Measurements from ENCODE around the gene MMADHC. TPM values are rescaled to one million over a fixed set of nuclear protein-coding genes. Genes with fewer than 3 reads are reported as not detected.

Gene MMADHC
- total RNA-seq, result 100 to 1,000 TPM in 1 of 2 donors, 10 to 100 TPM in 1; 83.9 to 100 TPM
- long read RNA-seq, transcript MMADHC-203 (7 exons, 1,726 nt), result minor isoform, 8 of 89 reads
- long read RNA-seq, transcript MMADHC-201 (8 exons, 1,436 nt), result major isoform, 79 of 89 reads
- long read RNA-seq, partial matches to known transcripts, result 0 of 89 reads
- long read RNA-seq, other reads (novel, unspliced or antisense), result 2 of 89 reads

DNA sequence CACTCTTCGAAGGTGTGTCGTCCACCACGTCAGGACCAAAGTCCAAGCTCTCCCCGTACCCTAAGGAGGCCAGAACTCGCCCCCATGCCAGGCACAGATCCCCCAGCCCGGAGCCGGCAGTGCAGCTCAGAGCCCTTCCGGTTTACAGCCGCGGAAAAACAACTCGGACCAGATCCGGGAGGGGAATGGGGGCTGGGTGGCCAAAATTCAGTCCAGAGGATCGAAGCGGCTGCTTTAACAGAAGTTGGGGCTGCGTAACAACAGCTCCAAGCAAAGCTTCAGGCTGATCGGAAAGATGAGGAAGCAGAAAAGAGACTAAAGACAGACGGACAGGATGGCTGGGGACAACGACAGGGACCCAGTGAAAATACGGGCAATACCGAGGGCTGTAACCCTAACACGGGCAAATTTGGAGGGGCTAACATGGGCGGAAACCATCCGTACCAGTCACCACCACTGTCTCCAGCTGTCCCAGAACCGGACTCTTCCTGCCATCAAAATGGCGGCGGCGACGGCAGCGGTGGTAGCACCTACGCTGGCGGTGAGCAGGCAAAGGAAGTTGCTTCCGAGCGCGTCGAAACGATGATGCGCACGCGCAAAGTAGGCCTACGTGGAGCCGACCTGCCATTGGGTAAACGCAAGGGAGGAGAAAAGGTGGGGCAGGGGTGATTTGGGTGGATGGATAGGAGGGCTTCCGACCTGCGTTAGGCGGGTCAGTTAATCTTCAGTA lies at the start of gene MMADHC:
MMADHC (minus strand) TSS at position 556 of the 730 bp plus-strand sequence. CDS start 678 bp downstream, outside the sequence.
- intact Hi-C loops (cut with DNase I), result no loop called here
- DNase-seq (peak; percentile 97), ATAC-seq (peak; percentile 99)

DNA sequence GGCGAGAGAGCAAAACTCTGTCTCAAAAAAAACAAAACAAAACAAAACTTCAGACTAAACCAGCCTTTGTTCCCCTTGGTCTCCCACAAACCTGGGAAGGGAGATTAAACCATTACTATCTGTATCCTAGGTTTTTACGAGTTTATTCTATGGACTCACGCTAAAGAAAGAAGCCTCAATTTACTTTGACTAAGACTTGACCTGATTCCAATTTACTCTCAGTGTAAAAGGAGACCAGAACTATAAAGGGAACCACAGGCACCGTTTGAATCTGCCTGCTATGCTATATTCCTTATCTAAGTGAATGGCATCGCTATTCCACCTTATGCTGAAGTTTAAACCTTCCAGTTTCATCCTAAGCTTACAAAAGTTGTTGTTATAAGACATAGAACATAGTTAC lies 46.5 kb upstream of the MMADHC start:
- intact Hi-C loops (cut with DNase I), result no loop called here
- ATAC-seq (no peak), DNase-seq (no peak)

DNA sequence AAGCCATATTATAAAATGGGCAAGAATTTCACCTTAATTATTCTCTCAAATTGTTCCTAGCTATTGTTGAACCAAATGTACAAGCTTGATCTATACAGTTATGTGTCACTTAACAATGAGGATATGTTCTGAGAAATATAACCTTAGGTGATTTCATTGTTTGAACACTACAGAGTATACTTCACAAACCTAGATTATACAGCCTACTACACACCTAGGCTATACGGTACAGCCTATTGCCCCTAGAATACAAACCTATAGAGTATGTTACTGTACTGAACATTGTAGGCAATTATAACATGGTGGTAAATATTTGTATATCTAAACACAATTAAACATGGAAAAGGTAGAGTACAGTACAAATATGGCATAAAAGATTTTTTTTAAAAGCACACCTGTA lies 42.9 kb upstream of the MMADHC start:
- ATAC-seq (no peak), DNase-seq (no peak)
- intact Hi-C loops (cut with DNase I), result no loop called here

DNA sequence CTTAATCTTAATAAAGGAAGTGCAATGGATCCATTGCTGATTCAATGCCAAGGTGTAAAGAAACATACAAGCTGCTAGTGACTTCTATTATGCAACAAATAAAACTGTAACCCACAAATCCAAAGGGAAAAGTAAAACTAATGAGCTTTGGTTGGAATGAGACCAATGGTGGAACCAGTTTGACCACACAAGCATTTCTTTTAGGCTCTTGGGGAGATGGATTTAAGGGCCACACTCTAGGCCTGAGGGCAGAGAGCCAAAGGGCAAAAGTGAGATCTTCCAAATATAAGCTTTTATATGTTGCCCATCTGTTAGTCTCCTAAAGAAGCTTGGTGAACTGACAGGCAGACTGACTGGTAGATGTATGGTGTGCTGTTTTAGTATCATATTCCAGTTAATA lies 41.5 kb upstream of the MMADHC start:
- ATAC-seq, result no peak
- DNase-seq, result no peak
- intact Hi-C loops (cut with DNase I), result no loop called here

DNA sequence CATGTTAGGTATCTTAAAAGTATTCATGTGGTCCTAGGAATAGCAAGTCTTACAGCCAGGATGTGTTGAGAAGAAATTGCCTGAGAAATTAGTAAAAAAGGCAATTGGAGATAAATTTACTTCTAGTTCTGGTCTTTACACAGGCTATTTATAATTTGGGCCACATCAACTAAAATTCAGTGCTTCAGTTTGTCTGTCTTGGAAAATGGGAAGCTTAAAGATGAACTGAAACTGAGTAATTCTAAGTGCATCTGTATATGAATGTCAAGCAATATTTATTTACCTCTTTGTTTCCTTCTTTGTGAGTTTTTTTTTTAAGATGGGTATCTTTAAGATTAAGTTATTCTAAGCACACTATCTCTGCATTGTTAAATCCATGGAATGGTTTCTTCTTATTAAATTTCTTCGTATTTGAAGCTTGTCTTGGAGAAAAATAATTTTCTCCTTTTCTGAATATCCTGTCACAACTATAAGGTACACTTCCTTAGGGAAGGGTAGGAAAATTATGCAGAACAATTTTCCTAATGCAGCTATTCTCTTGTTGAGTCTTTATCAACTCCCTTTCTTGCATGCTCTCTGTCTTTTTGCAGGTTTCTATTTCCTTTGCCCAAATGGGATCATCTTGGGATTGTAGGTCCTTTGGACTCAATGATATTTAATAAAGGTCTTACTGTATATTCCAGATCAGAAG lies 39.7 kb upstream of the MMADHC start:
- intact Hi-C loops (cut with DNase I), result no loop called here
- ATAC-seq (no peak), DNase-seq (no peak)

DNA sequence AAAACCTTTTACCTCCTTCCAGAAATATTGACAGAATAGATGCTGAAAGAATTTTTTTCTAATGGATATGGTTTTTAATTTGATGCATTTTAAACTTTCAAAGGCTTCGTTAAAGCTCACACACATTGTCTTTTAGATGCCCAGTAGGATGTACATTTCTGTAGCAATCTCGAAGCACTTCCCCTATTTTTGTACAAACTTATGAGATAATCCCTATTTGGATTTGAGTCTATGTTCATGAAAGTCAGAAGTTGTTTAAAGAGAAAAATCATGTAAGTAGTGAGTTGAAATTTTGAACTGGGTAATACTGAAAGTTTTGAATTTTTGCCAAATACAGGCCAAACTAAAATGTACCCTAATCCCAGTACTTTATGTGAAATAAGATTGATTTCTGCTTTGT lies 38.1 kb upstream of the MMADHC start:
- DNase-seq (no peak), ATAC-seq (no peak)
- intact Hi-C loops (cut with DNase I), result no loop called here

DNA sequence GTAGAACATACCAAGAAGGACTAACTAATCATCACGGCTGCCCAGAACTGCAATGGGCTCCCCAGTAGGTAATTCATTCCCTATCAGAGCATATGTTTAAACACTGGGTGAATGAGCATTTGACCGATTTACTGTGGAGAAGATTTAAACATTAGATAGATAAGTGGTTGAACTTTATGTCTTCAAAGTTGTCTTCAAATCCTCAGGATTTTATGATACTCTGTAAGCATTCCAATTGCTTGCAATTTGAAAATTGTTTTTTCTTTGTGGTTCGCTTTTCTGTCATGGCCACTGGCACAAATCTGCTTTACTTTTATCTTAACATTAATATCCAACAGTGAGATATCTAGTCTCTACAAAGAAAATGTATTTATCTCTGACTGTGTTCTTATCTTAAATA lies 37.7 kb upstream of the MMADHC start:
- ATAC-seq (no peak), DNase-seq (no peak)
- intact Hi-C loops (cut with DNase I), result no loop called here

DNA sequence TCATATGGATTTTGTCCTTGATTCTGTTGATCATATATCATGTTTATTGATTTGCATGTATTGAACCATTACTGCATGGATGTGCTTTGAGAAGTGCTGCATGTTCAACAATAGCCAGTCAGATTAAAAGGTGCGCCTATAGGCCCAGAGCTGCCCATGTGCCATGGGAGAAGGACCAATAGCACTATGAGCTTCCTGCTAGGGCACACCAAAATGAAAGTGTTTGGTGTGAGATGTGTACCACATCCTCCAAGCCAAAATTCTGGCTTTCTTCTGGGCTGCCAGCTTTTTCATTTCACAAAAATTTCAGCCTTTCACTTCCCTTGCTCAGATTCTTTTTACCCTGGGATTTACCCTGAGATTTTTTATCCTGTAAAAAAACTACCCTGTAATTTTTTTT lies 34.8 kb upstream of the MMADHC start:
- intact Hi-C loops (cut with DNase I), result no loop called here
- DNase-seq (no peak), ATAC-seq (no peak)

DNA sequence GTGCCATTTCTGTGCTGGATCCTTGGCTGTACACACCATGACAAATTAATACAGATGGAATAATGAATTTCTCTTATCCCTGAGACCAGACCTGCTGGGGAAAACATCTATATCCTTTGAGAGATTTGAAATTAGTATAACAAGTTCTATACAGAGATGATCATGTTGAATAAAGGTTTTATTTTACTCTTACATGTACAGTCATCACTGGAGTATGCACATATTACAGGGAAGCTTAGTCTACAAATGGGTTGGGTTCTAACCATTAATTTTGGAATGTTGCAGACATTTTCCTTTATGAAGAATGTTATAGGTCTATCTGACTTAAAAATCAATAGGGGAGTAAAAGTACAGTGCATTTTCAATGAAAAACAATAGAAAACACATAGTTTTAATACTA lies 29.9 kb upstream of the MMADHC start:
- intact Hi-C loops (cut with DNase I), result no loop called here
- DNase-seq, result no peak
- ATAC-seq, result no peak

DNA sequence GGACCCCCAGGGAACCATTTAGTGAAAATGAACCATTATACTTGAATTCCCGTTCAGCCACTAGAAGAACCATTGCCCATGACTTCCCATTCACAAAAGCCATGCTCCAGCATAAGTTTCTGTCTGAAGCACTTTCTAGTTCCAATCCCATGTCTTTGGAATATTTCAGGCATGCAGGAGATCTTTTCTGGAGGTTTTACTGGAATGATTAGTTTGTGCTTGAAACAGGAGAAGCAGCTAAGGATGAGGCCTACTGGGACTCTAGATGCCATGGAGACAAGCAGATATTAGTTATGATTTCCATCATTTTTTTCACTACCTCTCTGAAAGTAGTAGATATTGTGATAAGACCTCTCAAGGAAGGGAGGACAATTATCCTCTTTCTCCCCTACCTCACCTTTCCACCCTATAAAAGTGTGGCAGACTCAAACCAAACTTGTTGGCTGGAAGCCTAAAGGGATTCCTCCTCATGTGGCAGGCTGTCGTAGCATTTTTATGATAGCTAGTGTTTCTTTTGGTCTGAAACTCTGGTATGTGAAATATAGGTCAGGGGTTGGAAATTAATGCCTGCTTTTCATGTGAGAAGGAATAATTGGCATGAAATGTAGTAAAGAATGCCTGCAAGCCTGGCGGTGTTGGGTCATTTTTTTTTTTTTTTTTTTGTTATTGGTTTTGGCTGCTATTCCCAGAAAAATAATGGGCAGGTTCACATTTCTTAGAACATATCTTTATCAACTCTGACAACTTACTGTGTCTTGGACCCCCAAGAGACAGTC lies 29.3 kb upstream of the MMADHC start:
- intact Hi-C loops (cut with DNase I), result no loop called here
- DNase-seq, result no peak
- no peak for ATAC-seq

DNA sequence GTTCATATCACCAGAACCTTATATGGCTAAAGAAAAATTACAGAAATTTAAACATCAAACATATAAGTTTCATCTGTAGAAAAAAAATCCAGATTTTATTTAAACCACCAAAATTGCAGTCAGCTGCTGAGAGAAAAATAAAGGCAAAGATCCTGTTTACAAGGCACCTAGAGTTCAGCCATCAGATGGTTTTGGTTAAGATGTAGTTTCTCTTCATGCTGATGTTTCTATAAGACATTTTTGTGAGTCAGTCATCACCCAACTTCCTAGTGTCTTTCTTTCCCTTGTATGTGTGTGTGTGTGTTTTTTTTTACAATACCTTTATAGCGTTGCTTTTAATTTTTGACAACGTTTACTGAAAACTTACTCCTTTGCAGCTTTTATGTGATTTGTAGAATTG lies 26.1 kb upstream of the MMADHC start:
- DNase-seq (no peak), ATAC-seq (no peak)
- intact Hi-C loops (cut with DNase I), result no loop called here

DNA sequence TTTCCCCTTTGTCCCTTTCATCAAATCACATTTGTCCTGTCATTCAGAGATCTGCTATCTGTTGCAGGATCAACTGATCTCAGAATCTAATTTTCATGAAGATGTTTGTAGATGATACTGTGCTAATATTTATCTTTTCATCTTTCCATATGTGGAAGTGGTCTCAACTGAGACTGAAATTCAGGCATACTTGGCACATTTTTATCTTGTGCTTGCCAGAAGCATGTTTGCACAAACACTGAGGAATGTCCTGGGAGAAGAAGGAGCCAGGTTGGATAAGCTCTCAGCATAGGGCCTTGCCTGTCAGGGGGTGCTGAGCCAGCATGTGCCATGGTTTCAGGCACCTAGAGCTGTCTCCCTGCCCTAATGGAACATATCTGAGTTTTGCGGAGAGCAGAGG lies 24.5 kb upstream of the MMADHC start:
- DNase-seq (no peak), ATAC-seq (peak in 1 of 2 donors; percentile 21)
- intact Hi-C loops (cut with DNase I), result no loop called here

DNA sequence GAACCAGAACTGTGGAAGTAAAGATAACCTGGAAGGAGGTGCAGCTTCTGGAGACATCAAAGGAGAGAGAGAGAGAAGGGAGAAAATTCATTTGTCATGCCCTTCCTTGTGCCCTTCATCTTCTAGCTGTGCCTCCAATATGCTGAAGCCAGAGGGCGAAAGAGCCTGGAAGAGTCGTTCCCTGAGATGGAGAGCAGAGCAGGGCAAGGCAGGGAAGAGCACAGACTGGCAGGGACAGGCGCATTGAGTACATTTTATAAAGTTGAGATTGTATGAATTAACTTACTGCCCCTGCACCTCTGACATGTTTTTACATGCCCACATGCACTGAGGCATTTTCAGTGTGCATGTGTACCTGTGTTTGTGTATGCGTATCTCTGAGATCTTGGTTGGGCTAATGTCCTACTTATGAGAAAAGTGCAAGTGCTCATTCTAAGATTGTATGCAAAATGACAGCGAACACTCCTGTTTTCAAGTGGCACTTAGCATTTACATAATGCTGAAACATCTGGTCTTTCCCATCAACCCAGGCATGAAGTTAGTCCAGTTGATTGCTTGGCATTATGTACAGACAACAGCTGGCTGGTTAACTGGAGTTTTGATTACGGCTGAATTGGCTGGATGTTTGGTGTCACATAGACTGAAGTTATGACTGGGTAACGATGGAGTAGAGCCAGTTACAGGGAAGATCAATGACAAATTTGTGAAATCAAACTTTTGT lies 23.7 kb upstream of the MMADHC start:
- DNase-seq (no peak), ATAC-seq (no peak)
- intact Hi-C loops (cut with DNase I), result no loop called here

DNA sequence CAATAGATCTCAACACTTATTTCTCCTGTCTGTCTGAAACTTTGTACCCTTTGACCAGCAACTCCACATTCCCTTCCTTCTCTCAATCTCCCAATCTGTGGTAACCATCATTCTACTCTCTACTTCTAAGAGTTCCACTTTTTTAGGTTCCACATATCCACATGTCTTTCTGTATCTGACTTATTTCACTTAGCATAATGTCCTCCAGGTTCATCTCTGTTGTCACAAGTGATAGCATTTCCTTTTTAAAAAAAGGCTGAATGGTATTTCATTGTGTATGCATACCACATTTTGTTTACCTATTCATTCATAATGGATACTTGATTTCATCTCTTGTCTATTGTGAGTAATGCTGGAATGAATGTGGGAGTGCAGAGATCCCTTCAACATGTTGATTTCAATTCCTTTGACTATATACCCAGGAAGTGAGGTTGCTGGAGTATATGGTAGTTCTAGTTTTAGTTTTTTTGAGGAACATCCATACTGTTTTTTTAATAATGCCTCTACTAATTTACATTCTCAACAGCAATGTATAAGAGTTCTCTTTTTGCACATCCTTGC lies 18.8 kb upstream of the MMADHC start:
- intact Hi-C loops (cut with DNase I), result loop anchor here in 1 of 2 donors (10.0 kb wide), 1 partner anchor 1628 kb away; no protein-coding TSS in a partner anchor
- DNase-seq (no peak), ATAC-seq (no peak)

DNA sequence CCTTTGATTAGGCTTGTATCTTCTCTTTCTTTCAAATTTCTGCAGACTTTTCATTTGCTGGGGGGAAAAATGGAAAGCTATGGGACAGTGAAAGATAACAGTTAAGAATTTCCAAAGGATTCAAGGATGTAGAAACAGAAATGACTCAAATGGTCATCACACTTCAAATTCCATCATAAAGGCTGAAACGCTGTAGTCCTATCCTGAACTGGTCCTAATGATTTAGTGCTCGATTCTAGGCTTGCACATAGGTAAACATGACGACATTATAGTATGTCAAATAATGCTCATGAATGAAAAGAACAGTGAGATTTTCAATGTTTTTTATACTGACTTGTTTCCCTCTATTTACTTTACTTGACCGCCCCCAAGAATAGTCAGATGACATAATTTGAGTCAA lies 15.7 kb upstream of the MMADHC start:
- DNase-seq (no peak), ATAC-seq (no peak)
- intact Hi-C loops (cut with DNase I), result loop anchor here in 1 of 2 donors (10.0 kb wide), 1 partner anchor 1632 kb away; no protein-coding TSS in a partner anchor

DNA sequence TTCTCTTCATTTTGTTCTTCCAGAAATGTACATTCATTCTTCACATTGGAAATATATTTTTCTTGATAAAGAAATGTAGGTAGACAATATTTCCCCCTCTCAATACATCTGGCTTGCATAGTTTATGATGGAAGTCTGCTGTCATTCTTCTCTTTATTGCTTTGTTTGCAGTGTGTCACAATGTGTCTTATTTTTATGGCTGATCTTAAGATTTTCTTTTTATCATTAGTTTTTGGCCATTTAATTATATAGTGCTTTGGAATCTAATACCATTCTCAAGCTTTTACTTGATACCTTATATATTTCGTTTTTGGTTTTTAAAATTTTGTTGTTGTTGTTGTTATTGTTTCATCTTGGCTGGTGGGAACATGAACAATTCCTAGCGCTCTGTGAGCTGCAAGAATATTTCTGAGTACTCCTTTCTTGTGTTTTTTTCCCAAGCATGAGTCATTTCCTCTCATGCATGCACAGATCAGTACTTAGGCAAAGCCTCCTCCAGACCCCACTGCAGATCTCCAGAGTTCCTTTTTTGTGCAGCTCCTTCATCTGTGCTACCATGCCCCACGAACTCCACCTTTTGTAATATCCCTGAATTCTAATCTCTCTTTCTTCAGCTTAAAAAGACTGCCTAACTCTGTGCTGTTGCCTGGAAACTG lies 13.7 kb upstream of the MMADHC start:
- DNase-seq (no peak), ATAC-seq (peak in 1 of 2 donors; percentile 29)
- intact Hi-C loops (cut with DNase I), result loop anchor here in 1 of 2 donors (10.0 kb wide), 1 partner anchor 1634 kb away; no protein-coding TSS in a partner anchor

DNA sequence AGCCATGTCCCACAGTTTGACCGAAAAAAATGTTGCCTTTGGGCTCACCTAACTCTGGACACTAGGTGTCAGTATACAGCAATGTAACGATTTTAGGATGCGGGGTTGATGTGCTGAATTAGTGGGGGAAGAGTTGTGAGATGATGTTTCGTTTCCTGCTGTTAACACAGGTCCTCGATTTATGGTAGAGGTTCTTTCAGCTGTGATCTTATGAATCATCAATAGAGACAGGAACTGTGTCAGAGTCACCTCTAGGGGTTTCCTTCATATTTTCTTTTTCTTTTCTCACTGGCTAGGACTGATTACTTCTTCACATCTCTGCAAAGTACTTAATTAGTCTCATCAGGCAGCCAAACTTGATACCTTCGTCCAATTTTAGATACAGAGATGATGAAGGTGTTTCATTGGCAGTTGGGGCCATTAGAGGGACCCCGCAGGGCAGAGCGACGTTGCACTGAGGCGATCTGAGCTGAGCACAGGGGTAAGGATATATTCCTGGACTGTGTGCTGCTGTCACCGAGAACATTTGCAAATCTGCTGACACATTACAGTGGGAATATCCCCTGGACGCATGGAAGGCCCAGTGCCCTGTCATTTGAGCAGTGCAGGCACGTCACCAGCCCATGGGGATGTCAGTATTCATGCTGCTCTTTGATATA lies 10.2 kb upstream of the MMADHC start:
- intact Hi-C loops (cut with DNase I), result loop anchor here (2.0 to 10.0 kb wide), 4 partner anchors 887 to 1641 kb away; partner anchors contain the start of gene RND3 (in 1 of the 2)
- DNase-seq (no peak), ATAC-seq (peak; percentile 90 to 92)
